PC-9 (cell line): ENCODE measurements around the gene ANGPTL1.

ENCODE experiments used
- CTCF ChIP-seq: fragments of 200-600 bp; sonication (generic); conservative IDR thresholded peaks from 2 replicates; pipeline ENCODE4 v1.6.1; 2017; ENCODE audit warnings: mixed run types, antibody characterized with exemption, mild to moderate bottlenecking, moderate library complexity
- EZH2 ChIP-seq: fragments of 200-600 bp; sonication (generic); IDR thresholded peaks from 2 replicates; pipeline ENCODE4 v1.8.0; 2017; ENCODE audit warnings: antibody characterized with exemption, low read depth

- TF ChIP-seq CTCF (no peak), EZH2 (no peak)
These were observed 3.2 kb downstream of the ANGPTL1 start for GRCh38 chr1:178867670-178868069.
